Measurements from ENCODE around the gene VPS25. TPM values are rescaled to one million over a fixed set of nuclear protein-coding genes. Genes with fewer than 3 reads are reported as not detected.
A peak's percentile ranks its signal among the peaks of the same experiment; 100 is the strongest.

The VPS25 gene
- total RNA-seq, 4 donors from 2014 or later, result 34.5 to 43.9 (median 38.0) TPM

- H3K36me3 ChIP-seq, result peaks cover 0 to 11% (median 0%) of the 10 kb centered on the region in 4 donors
- intact Hi-C loops (cut with DNase I), result no loop called here
- H3K4me1 ChIP-seq, result peaks cover 31 to 49% (median 42%) of the 10 kb centered on the region in 4 donors
- H3K4me3 ChIP-seq, result peak overlapping the region; percentile 62 to 89 (median 82)
- H3K9me3 ChIP-seq, result no peaks in the 10 kb centered on the region
- no peaks in the 10 kb centered on the region for H3K27me3 ChIP-seq
- no peak for DNase-seq (ENCODE audit: extremely low spot score)
- H3K27ac ChIP-seq (replicated peaks in 1 of 4), result peak overlapping the region; percentile 82 to 97 (median 92)
- 45% methylated on average over 10 of the region's 10 CpGs for WGBS
- TF ChIP-seq CTCF (IDR thresholded peaks at IDR 0.05) (peak in 1 of 3 experiments; percentile 25), EP300 (IDR thresholded peaks at IDR 0.05) (no peak)
Measured at GRCh38 chr17:42743595-42744282, 29.5 kb upstream of the VPS25 start.

- 3% methylated on average over 28 of the region's 32 CpGs for WGBS
- no peaks in the 10 kb centered on the region for H3K27me3 ChIP-seq
- H3K4me1 ChIP-seq, result peaks cover 37 to 55% (median 47%) of the 10 kb centered on the region in 4 donors
- H3K4me3 ChIP-seq, result peak overlapping the region; percentile 62 to 89 (median 82)
- peaks cover 0 to 11% (median 0%) of the 10 kb centered on the region in 4 donors for H3K36me3 ChIP-seq
- no peaks in the 10 kb centered on the region for H3K9me3 ChIP-seq
- DNase-seq (ENCODE audit: extremely low spot score), result peak; percentile 94
- TF ChIP-seq CTCF (IDR thresholded peaks at IDR 0.05), result no peak
- no peak for TF ChIP-seq POLR2A (IDR thresholded peaks at IDR 0.05; ENCODE audit: low read depth)
- TF ChIP-seq EP300 (IDR thresholded peaks at IDR 0.05), result no peak
- TF ChIP-seq POLR2AphosphoS5 (IDR thresholded peaks at IDR 0.05), result no peak
- peak overlapping the region; percentile 82 to 97 (median 92) for H3K27ac ChIP-seq (replicated peaks in 1 of 4)
- intact Hi-C loops (cut with DNase I), result no loop called here
Measured at GRCh38 chr17:42744283-42744805, 28.9 kb upstream of the VPS25 start.

- intact Hi-C loops (cut with DNase I), result no loop called here
- TF ChIP-seq CTCF (IDR thresholded peaks at IDR 0.05), result peak in 1 of 3 experiments; percentile 9
- TF ChIP-seq POLR2AphosphoS5 (IDR thresholded peaks at IDR 0.05), result peak; percentile 94
- TF ChIP-seq EP300 (IDR thresholded peaks at IDR 0.05), result no peak
- peak; percentile 55 for TF ChIP-seq POLR2A (IDR thresholded peaks at IDR 0.05; ENCODE audit: low read depth)
- peak; percentile 96 for DNase-seq (ENCODE audit: extremely low spot score)
Measured at GRCh38 chr17:42744806-42745617, 28.2 kb upstream of the VPS25 start, which contains the start of gene EZH1. Gene EZH1, minus strand, starts transcription at chr17:42745040. Its CDS starts 16,099 bp downstream, at chr17:42728941.

GRCh38 chr17:42748202-42748907 is 24.9 kb upstream of the VPS25 start:
- WGBS, result 72% methylated on average over 7 of the region's 7 CpGs
- TF ChIP-seq CTCF (IDR thresholded peaks at IDR 0.05) (no peak), POLR2AphosphoS5 (IDR thresholded peaks at IDR 0.05) (peak in 1 of 2 donors; percentile 20), POLR2A (IDR thresholded peaks at IDR 0.05; ENCODE audit: low read depth) (no peak)
- Histone ChIP-seq H3K9me3 (no peaks in the 10 kb centered on the region), H3K4me3 (no peak overlapping the region), H3K27me3 (no peaks in the 10 kb centered on the region), H3K36me3 (no peaks in the 10 kb centered on the region), H3K27ac (replicated peaks in 1 of 4) (peak overlapping the region; percentile 24 to 68 (median 54)), H3K4me1 (peaks cover 49 to 61% (median 55%) of the 10 kb centered on the region in 4 donors)
- intact Hi-C loops (cut with DNase I), result no loop called here
- no peak for DNase-seq (ENCODE audit: extremely low spot score)

More at GRCh38 chr17:42744806-42745617, 28.2 kb upstream of the VPS25 start, which contains the start of gene EZH1:
- Histone ChIP-seq H3K4me1 (peaks cover 39 to 60% (median 54%) of the 10 kb centered on the region in 4 donors), H3K27me3 (no peaks in the 10 kb centered on the region), H3K36me3 (peaks cover 0 to 11% (median 0%) of the 10 kb centered on the region in 4 donors), H3K4me3 (peak within 1 kb of the TSS; percentile 62 to 89 (median 82)), H3K9me3 (no peaks in the 10 kb centered on the region), H3K27ac (replicated peaks in 1 of 4) (peak within 1 kb of the TSS; percentile 82 to 97 (median 92))
- WGBS, result 9% methylated on average over 19 of the region's 50 CpGs
